Femur (tissue), 1 donor: ENCODE data around the gene SPAG8.

ENCODE experiments used
- DNase-seq: peaks from one replicate; pipeline ENCODE4 v3.0.0-alpha.2; 2017

Gene SPAG8

DNA sequence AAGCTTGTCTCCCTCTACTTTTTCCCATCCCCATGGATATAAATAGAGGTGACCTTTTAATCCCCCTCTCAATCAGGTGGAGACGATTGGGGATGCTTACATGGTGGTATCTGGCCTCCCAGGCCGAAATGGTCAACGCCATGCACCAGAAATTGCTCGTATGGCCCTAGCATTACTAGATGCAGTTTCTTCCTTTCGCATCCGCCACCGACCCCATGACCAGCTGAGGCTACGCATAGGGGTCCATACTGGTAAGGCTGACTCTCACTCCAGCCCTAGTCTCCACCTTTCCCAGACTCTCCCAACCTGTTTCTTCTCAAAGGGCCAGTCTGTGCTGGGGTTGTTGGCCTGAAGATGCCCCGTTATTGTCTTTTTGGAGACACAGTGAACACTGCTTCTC, 3.6 kb downstream of the SPAG8 start:
- DNase-seq = no peak

DNA sequence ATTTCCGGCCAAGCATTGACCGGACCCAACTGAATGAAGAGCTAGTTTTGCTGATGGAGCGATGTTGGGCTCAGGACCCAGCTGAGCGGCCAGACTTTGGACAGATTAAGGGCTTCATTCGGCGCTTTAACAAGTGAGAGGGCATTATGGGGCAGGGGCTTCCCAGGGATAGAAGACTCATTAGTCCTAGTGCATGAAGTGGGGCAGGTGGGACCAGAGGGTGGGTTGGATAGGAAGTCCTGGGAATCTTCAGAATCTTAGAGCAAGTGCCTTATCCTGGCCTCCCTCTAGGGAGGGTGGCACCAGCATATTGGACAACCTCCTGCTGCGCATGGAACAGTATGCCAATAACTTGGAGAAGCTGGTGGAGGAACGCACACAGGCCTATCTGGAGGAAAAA, 6.0 kb downstream of the SPAG8 start:
- no peak for DNase-seq

DNA sequence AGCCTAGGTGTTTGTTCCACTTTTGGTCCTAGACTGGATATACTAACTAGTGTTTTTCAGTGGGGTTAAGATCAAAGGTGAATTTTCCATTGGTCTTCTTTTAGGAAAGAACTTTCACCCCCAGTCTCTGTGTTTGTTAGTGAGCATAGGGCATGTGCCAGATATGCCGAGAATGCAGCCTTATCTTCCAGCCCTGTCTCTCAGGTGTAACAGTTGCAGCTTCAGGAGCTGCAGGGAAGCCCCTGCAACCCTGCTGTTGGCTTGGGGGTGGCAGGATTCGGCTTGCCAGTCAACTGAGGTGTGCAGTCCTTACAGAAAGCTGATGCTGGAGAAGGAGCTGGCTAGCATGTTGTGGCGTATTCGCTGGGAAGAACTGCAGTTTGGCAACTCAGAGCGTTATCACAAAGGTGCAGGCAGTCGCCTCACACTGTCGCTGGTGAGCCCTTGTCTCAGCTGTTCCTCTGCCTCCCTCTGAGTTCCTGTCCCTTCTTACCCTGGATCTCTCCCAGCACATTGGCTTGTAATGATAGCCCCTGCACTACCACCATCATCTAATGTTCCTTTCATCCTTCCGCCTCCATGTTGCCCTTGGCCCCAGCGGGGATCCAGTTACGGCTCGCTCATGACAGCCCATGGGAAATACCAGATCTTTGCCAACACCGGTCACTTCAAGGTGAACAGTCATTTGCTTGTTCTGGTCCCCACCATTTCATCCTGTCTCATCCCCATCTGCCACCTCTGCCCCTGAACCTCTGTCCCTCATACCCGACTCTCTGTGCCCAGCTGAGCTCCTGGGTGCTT, 10.5 kb downstream of the SPAG8 start:
- no peak for DNase-seq

GRCh38 chr9:35800530-35800929, 11.5 kb downstream of the SPAG8 start:
- DNase-seq = no peak

DNA sequence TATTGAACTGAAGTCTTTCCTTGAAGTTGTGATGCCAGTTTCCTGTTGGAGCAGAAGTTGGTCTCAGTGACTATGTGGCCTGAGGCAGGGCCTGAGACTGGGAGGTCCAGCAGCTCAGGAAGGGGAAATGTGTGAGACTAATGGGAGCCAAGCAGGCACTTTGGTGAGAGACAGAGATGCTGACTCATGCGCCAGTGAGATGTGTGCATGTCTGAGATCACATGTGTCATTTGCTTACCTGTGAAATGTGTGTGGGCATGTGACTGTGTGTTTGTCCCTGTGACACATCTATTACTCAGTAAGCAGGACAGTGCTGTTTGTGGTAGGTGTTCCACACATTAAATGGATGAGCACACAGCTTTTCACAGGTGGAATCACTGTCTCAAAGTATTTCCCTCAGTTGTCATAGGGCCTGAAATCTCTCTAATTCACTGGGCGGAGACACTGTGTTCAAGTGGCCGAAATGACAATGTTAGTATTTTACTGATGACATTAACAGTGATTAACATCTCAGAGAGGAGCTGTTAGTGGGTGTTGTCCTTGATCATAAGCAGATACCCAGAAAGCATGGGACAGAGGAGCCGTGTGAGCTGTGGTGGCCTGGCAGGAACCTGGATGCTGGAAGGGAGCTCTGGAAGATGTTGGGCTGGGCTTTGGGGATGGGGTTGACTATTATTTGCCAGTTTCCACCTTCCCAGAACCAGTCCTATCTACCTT, 13.2 kb downstream of the SPAG8 start:
- no peak for DNase-seq

DNA sequence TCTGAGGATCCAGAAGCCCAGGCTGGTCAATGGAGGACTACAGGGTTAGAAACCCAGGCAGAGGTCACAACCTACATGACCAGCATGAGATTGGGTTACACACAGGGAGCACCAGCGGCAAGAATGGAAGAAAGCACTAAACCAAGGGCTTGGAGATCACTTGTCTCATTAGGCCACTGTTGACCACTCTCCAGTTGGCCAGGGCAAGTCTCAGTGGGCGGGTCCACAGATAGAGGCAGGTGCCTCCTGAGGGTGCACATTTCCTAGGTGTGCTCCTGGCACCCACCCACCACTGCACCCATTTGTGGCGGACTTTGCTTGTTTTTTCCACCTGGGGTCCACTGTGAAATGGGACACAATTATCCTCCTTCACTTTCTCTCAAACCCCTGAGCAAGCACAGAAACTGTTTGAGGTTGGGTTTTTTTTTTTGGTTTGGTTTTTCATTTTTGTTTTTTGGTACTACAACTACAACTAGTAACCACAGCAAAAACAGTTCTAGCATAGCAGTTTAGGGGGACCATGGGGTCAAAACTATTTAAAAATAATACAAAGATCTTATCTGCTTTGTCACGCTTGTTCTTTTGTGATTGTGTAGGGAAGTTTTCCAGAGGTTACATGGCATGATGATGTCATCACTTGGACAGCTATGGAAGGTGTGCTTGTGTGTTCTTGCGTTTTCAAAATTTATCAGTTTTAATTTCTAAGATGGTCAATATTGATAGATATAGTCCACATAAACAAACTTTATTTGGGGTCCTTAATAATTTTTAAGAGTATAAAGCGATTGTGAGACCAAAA, 14.6 kb downstream of the SPAG8 start:
- no peak for DNase-seq

DNA sequence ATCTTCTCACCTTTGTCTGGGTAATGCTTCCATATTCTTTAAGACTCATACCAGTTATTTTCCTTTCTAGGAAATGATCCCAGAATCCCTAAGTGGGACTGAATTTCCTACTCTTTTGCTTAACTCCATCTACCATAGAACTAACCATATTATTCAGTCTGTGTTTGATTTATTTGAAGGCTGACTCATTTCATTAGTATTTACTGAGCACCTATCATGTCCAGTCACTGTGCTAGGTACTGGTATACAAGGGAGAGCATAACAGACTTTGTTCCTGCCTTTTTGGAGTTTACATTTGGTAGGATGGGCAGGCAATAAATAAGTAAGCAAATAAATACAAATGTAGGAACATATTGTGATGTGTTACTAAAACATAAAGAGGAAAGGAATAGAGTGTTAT, 16.4 kb downstream of the SPAG8 start:
- no peak for DNase-seq

- DNase-seq = no peak
Observed at GRCh38 chr9:35793461-35793860, 18.6 kb downstream of the SPAG8 start.

- no peak for DNase-seq
Observed at GRCh38 chr9:35792826-35793225, 19.2 kb downstream of the SPAG8 start.

GRCh38 chr9:35792024-35792813, 19.8 kb downstream of the SPAG8 start:
- no peak for DNase-seq

GRCh38 chr9:35791297-35791921, 20.7 kb downstream of the SPAG8 start, which contains the start of gene NPR2:
Gene NPR2, plus strand, starts transcription at chr9:35791591. Its CDS starts 818 bp downstream, at chr9:35792409.
- DNase-seq = peak; percentile 68

DNA sequence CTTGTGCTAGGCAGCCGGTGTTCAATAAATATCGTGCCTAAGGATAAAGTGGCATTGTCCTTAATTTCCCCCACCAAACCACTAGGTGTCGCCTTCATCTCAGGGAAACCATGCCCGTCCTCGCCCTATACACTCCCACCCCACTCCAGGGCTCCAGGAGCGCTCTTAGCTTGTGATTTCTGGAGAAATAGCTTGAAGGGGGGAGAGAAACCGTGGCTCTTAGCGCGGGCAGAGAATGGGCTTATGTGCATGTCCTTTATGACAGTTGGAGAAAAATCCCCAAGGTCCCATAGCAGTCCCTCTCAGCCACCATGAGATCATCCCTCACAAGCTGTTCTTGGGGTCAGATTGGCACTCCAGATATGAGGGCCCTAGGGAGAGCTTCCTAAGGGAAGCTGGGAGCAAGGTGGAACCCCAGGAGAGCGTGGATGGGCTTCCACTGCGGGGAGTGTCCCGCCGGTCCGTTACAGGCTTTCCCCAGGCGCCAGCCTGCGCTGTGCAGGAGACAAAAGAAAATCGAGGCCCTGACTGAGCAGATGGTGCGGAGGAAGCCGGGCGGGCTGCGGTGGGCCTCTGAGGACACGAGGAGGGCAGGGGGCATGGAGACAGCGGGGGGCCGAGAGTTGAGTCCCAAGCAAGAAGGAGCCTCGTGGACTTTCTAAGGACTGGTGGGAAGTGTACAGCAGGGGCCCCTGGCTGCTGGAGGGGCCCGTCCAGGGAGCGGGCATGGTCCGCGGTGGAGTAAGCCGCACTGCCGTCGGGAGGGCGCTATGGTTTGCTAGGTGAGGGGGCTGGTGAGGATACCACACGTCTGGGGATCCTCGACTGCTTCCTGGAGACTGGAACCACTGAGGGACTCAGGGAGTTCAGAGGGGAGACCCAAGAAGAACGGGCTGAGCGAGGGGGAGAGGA, 21.4 kb downstream of the SPAG8 start:
- peak; percentile 86 for DNase-seq

- no peak for DNase-seq
Observed at GRCh38 chr9:35790025-35790384, 22.1 kb downstream of the SPAG8 start.

GRCh38 chr9:35789541-35789940, 22.5 kb downstream of the SPAG8 start:
- DNase-seq = no peak

GRCh38 chr9:35783418-35783817, 28.6 kb downstream of the SPAG8 start:
- DNase-seq = no peak

- no peak for DNase-seq
Observed at GRCh38 chr9:35781066-35781465, 31.0 kb downstream of the SPAG8 start.

DNA sequence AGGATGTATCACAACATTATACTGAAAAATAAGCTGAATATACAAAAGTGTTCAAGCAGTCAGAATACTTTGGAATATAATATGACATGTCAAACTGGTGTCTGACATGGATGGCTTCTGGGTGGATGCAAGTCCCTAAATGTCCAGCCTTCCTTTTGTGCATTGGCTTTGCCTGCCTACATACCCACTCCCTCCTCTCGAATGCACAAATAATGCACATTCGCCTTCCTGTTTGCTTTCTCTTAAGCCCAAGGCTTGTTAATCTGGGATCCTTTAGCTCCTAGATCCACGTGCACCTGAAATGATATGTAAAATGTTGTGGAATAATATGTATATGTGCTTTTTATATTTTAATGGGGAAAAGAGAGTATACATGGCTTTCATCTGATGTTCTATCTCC, 33.6 kb downstream of the SPAG8 start:
- DNase-seq = no peak

- DNase-seq = no peak
Observed at GRCh38 chr9:35776018-35776417, 36.0 kb downstream of the SPAG8 start.

DNA sequence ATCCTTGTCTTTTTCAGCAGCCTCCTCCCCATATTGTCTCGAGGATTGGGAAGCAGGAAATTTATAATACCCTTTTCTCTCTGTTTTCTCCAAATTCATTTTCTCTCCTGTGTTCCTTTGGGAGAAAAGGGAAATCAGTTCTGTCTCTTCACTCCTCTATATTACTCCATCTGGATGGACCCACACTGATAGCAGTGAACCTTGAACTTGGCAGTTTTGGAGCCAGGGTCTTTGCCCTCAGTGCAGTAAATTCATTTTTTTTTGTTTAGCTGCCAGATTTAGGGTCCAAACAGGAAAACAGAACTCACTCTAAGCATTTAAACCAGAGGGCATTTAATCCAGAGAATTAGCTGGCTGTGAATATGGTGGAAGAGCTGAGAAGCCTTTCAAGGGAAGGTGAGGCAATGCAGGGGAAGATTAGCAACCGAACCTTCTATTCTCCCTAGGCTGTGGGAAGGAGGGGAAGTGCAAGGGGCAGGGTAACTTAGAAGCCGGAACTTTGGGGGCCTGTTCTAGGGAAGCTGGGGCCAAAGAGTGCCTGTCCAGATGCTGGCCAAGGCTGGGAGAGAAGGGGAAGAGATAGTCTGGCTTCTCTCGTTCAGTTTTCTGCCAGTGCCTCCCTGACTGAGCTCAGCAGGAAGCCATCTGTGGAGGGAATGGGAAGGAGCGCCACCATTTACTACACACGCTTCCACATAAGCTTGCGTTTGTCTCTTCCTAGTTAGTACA, 37.0 kb downstream of the SPAG8 start:
- peak; percentile 36 for DNase-seq

DNA sequence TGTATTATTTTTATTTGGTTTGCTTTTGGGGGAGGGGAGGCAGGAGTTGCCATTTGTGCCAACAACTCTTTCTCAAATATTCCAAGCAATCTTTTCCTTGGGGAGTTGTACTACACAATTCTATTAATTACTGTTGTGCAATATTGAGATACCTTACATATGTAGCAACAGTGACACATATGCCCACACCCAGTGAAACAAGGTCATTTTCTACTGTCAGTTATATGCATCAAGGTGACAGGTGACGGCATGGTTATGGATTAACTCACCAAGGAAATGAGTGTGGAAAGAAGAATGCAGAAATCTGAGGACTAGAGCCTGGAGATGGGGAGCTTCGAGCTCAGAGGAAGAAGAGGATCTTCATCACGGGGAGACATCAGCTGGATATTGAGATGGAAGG, 40.1 kb downstream of the SPAG8 start:
- DNase-seq = no peak
